ENCODE results near the gene OR2Z1. TPM values are rescaled to one million over a fixed set of nuclear protein-coding genes. Genes with fewer than 3 reads are reported as not detected.

OR2Z1 gene
- polyA plus RNA-seq, 1 donor from 2014 or later = not detected

GRCh38 chr19:8695501-8695900 is 25.9 kb upstream of the OR2Z1 start:
- TF ChIP-seq MXI1 (conservative IDR thresholded peaks at IDR 0.05; ENCODE audit: poor library complexity, severe bottlenecking) = no peak
- TF ChIP-seq EZH2 (IDR thresholded peaks at IDR 0.05; ENCODE audit: borderline replicate concordance, insufficient read depth, low read length, poor library complexity, severe bottlenecking) = no peak
- TF ChIP-seq REST (IDR thresholded peaks at IDR 0.05; ENCODE audit: borderline replicate concordance) = no peak
- no peak for TF ChIP-seq SMC3 (conservative IDR thresholded peaks at IDR 0.05; ENCODE audit: poor library complexity)
- TF ChIP-seq RAD21 (conservative IDR thresholded peaks at IDR 0.05) = no peak
- no peak for TF ChIP-seq EP300 (conservative IDR thresholded peaks at IDR 0.05; ENCODE audit: poor library complexity, severe bottlenecking)
- TF ChIP-seq CTCF (IDR thresholded peaks at IDR 0.05; ENCODE audit: poor library complexity, severe bottlenecking) = no peak
- TF ChIP-seq TAF1 (IDR thresholded peaks at IDR 0.05; ENCODE audit: low read depth) = no peak
- TF ChIP-seq POLR2AphosphoS5 (IDR thresholded peaks at IDR 0.05) = no peak
- Histone ChIP-seq H3K4me3 (ENCODE audit: low read length) (no peak overlapping the region), H3K36me3 (ENCODE audit: insufficient read depth, low read length) (no peaks in the 10 kb centered on the region), H3K9me2 (ENCODE audit: insufficient read depth, low read length) (no peaks in the 10 kb centered on the region), H2AFZ (ENCODE audit: low read depth, low read length) (no peak overlapping the region), H3K27me3 (ENCODE audit: insufficient read depth, low read depth, low read length) (no peaks in the 10 kb centered on the region), H3K27ac (ENCODE audit: low read length) (no peak overlapping the region), H3F3A (ENCODE audit: insufficient read depth, low read length, poor library complexity, severe bottlenecking) (no peaks in the 10 kb centered on the region), H3K9ac (ENCODE audit: low read length) (no peak overlapping the region), H3K79me2 (replicated peaks; ENCODE audit: insufficient read depth, low read length) (no peaks in the 10 kb centered on the region), H4K20me1 (ENCODE audit: insufficient read depth) (no peaks in the 10 kb centered on the region), H3K4me2 (ENCODE audit: low read length) (no peak overlapping the region), H3K9me3 (ENCODE audit: low read length) (no peaks in the 10 kb centered on the region)

- no peaks in the 10 kb centered on the region for H3K27me3 ChIP-seq (ENCODE audit: insufficient read depth, low read depth, low read length)
- H3K27ac ChIP-seq (ENCODE audit: low read length) = no peak overlapping the region
- no peak overlapping the region for H3K4me3 ChIP-seq (ENCODE audit: low read length)
- H3K36me3 ChIP-seq (ENCODE audit: insufficient read depth, low read length) = no peaks in the 10 kb centered on the region
- H3K9ac ChIP-seq (ENCODE audit: low read length) = no peak overlapping the region
- no peaks in the 10 kb centered on the region for H3F3A ChIP-seq (ENCODE audit: insufficient read depth, low read length, poor library complexity, severe bottlenecking)
- no peaks in the 10 kb centered on the region for H4K20me1 ChIP-seq (ENCODE audit: insufficient read depth)
- H3K4me2 ChIP-seq (ENCODE audit: low read length) = no peak overlapping the region
- no peaks in the 10 kb centered on the region for H3K79me2 ChIP-seq (replicated peaks; ENCODE audit: insufficient read depth, low read length)
- no peak overlapping the region for H2AFZ ChIP-seq (ENCODE audit: low read depth, low read length)
- TF ChIP-seq EP300 (conservative IDR thresholded peaks at IDR 0.05; ENCODE audit: poor library complexity, severe bottlenecking) (no peak), MXI1 (conservative IDR thresholded peaks at IDR 0.05; ENCODE audit: poor library complexity, severe bottlenecking) (no peak), POLR2AphosphoS5 (IDR thresholded peaks at IDR 0.05) (no peak), REST (IDR thresholded peaks at IDR 0.05; ENCODE audit: borderline replicate concordance) (no peak), RAD21 (conservative IDR thresholded peaks at IDR 0.05) (no peak), CTCF (IDR thresholded peaks at IDR 0.05; ENCODE audit: poor library complexity, severe bottlenecking) (no peak), TAF1 (IDR thresholded peaks at IDR 0.05; ENCODE audit: low read depth) (no peak), EZH2 (IDR thresholded peaks at IDR 0.05; ENCODE audit: borderline replicate concordance, insufficient read depth, low read length, poor library complexity, severe bottlenecking) (no peak), SMC3 (conservative IDR thresholded peaks at IDR 0.05; ENCODE audit: poor library complexity) (no peak)
- H3K9me2 ChIP-seq (ENCODE audit: insufficient read depth, low read length) = no peaks in the 10 kb centered on the region
- H3K9me3 ChIP-seq (ENCODE audit: low read length) = no peaks in the 10 kb centered on the region
Observed at GRCh38 chr19:8695911-8696310, 25.5 kb upstream of the OR2Z1 start.
